ENCODE data around the gene SKIC8.
"Not testable (repeated sequence)": the region's sequence is repeated elsewhere in the genome, so short reads cannot be mapped to it uniquely, and the experiment has no call there.

The SKIC8 gene

DNA sequence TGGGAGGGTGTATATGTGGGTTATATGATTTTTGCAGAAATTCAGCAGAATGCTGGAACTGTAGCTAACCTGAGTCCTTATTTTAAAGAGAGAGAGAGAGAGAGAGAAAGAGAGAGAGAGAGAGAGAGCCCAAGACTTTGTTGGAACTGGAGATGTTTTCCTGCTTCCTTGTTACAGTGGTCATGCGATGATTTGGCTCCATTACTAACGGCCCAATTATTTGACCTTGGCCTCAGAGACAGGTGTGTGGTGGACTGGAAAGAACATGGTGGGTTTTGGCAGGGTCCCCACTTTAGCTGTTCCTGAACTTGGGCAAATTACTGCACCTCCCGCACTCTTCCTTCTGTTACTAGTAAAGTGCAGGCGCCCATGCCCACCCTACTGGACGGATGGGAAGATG, 50.3 kb downstream of the SKIC8 start:
- no peak for DNase-seq

DNA sequence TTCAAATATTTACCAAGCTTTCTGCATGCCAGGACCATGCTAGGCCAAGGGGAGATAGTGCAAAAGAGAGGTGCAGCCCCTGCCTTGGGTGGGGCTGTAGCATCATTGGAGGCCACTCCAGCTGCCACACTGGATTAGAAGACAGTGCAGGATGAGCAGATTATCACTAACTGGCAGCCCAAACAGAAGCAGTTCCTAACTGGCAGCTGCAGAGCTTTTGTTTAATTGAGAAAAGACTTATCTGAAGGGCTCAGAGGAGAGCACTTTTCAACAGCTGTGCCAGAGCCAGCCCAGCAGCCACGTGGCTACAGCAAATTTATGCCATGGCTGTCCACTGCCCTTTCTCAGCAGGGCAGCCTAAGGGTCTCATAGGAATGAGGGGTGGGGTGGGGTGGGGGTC, 51.5 kb downstream of the SKIC8 start:
- DNase-seq, result no peak

DNA sequence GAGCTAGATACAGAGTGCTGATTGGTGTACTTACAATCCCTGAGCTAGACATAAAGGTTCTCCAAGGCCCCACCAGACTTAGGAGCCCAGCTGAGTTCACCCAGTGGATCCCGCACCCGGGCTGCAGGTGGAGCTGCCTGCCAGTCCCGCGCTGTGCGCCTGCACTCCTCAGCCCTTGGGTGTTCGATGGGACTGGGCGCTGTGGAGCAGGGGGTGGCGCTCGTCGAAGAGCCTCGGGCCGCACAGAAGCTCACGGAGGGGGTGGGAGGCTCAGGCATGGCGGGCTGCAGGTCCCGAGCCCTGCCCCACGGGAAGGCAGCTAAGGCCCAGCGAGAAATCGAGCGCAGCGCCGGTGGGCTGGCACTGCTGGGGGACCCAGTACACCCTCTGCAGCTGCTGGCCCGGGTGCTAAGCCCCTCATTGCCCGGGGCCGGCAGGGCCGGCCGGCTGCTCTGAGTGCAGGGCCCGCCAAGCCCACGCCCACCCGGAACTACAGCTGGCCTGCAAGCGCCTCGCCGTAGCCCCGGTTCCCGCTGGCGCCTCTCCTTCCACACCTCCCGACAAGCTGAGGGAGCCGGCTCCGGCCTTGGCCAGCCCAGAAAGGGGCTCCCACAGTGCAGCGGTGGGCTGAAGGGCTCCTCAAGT, 53.3 kb downstream of the SKIC8 start:
- not testable (repeated sequence) for DNase-seq

DNA sequence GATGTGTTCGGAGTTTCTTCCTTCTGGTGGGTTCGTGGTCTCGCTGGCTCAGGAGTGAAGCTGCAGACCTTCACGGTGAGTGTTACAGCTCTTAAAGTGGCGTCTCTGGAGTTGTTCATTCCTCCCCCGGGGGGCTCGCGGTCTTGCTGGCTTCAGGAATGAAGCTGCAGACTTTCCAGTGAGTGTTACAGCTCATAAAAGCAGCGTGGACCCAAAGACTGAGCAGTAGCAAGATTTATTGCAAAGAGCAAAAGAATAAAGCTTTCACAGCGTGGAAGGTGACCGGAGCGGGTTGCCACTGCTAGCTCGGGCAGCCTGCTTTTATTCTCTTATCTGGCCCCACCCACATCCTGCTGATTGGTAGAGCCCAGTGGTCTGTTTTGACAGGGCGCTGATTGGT, 54.0 kb downstream of the SKIC8 start:
- DNase-seq, result not testable (repeated sequence)

DNA sequence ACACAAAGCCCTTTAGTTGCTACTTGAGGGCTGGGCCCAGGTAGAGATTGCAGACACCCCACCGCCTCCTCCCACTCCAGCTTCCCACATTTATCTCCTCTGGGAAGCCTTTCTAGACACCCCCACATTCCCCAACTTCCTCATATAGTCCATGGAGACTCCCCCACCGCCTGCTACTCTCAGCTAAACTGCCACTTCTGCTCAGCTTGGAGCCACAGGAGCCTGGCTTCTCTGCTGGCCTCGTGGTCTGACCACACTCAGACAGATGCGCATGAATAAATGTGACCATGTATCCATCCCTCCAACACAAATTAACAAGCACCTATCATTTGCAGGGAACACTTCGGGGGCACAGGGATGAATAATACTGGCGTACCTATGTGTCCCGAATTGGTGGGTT, 54.5 kb downstream of the SKIC8 start:
- no peak for DNase-seq

DNA sequence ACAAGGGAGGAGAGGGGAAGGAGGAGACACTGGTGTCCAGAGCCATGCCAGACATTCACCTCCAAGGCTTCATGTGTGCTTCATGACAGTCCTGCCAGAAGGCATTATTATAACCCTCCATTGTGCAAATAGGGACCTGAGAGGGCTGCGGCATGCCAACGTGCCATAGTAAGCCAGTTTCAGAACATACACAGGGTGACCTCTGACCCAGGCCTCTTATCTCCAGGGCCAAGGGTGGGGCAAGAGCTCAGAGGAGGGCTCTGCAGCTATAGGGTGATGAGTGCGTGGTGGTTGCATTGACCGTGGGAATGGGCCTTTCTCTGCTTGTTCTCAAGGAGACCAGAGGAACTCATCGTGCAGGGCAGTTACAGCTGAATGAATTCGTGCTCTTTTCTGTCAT, 55.3 kb downstream of the SKIC8 start:
- no peak for DNase-seq

DNA sequence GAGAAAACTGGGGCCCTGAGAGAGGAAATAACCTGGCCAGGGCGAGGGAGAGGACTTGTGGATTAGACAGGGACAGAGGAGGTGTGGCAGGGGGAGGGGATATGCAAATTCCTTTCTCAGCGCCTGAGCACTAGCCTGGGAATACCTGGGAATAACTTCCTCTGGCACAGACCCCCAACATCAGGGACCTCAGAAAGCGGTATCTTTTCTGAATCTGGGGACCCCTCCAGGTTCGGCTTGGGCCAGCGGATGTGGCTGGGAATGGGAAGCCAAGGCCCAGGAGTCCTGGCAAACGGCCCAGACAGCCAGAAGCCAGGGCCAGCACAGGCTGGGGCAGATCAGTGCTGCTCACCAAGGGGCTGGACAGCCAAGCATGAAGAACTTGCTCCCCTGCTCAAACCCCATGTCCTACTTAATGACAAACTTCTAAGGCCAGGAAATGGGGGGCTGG, 55.9 kb downstream of the SKIC8 start:
- no peak for DNase-seq

DNA sequence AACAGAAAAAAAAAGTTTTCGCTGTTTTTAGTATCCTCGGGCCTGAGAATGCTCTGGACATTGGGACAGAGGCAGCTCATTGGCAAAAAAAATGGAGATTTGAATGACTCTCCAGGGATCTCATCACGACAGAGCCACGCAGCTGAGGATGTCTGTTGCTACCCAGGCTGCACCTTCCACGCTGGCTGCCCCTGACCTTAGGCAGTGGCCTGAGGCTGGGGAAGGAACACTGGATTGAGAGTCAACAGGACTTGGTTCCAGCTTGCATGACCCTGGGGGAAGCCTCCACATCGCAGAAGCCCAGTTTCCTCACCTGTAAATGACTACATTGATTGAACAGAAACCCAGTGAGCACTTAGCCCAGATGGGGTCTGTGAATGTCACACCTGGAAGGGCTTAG, 56.4 kb downstream of the SKIC8 start:
- no peak for DNase-seq

DNA sequence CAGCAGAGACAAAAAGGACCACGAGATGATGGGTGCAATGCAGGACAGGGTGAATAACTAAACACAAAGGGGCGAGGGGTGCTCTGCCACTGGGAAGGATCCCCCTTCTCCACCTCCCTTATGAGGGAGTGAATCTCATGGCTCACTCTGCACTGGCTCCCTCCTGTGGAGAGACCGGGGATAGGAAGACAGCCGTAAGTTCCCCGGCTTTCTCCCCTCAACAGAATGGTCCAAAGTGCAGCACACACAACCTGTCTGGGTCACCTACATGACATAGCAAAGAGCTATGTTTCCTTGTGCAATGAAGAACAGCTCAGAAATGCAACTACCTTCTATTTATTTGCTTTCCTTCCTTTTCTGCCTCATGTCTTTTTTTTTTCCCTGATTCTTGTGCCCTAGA, 57.3 kb downstream of the SKIC8 start:
- no peak for DNase-seq

DNA sequence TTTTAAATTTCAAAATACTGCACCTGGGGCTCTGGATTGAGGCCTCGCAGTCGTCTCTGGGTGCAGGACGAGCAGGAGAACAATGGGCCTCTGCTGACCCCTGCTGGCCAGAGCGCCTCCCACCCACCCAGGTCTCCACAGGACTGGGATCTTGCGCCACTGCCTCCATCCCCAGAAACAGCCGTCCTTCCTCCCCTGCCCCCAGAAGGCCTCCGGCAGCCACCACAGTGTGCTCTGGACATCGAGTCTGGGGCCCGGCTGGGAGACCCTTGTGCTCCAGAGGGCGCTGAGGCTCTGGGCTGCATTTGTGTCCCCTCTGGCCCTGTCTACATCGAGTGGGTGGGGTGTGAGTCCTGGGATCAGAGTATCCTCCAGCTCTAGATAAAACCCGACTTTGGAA, 58.4 kb downstream of the SKIC8 start:
- DNase-seq, result peak; percentile 58

DNA sequence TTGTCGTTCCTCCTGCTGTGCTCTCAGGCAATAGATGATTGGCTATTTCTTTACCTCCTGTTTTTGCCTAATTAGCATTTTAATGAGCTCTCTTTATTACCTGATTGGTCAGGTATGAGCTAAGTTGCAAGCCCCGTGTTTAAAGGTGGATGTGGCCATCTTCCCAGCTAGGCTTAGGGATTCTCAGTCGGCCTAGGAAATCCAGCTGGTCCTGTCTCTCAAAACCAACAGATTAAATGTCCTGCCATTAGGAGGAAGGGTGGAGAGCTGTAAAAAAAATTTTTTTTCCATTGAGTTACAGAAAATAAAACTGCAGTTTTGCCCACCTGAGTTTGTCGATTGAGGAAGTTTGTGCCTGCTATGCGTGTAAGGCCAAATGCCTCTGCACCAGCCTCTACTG, 59.6 kb downstream of the SKIC8 start:
- DNase-seq, result no peak

DNA sequence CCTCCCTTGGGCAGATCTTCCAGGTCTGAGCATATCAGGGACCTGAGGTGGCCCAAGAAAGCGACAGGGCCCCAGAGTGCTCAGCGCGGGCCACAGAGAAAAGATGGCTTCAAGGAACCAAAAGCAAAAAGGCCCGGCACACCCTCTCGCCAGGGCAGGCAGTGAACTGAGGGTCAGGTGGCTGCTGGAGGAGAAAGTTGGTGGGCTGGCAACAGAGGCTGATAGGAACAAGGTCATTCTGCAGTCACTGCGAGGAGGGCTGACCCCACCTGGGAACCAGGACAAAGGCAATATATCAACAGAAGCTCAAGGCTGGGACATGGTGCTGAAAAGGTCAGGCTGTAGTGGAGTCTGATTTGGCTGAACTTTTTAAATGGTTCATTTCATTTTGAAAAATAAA, 62.3 kb downstream of the SKIC8 start:
- no peak for DNase-seq

DNA sequence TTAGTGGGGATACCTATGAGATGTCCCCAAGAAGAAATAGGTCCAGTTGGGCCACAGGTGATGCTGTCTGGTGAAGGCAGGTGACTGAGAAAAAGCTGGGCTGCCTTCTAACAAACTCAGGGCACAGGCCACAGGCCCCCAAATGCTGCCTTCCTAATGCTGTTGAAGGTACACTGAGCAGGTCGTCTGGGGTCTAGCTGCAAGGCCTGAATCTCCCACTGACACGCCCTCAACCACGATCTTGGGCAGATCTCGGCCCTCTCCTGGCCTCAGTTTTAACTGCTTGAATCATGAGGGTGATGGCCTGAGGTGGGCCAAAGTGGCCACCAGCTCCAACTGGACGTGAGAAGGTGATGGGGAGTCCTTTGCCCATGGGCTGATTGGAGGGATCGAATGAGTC, 62.9 kb downstream of the SKIC8 start:
- DNase-seq, result no peak

DNA sequence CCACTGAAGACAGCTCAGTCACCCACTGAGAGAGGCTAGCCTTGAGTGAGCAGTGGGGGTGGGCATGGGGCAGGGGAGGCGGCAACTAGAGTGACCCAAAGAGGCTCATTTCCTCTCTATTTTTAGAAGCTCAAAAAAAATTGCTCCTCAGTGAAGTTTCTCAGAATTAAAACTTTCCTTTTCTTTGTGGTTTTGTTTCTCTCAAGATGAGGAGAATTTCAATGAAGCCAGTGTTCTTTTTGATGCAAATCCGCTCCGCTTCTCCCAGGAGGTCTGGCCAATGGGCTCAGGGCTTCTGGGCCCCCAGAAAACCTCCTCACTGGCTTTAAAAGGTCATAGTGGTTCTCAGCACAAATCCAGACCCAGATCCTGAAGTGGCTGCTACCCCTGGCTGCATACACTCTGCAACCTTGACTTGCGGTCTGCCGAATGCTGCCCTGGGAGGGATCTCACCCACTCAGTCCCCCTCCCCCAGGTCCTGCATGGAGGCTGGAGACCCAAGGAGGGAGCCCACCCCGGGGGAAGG, 64.8 kb downstream of the SKIC8 start, which contains the start of gene ACSBG1:
ACSBG1 (minus strand) TSS at position 51 of the 526 bp plus-strand sequence. CDS start 64 bp downstream, outside the sequence.
- DNase-seq, result no peak

DNA sequence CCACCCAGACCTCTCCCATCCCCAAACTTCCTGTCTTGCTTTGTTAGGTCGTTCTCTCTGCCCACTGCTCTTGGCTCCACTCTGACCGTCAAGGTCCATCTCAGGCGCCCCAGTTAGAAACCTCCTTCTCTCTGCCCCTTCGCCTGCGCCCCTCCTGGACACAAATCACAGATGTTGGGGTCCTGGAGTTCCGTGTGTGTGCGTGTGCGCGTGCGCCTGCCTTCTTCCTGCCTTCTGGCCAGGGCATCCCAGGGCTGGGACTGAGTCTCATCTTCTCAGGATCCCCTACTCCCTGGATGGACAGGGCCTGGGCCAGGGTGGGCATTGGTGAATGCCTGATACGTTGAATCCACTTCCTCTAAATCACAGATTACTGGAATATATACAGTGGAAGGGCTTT, 65.9 kb downstream of the SKIC8 start:
- DNase-seq, result no peak
